C4-2B (cell line): ENCODE measurements around the gene BCKDK.

Source experiments
- CTCF ChIP-seq: fragments of 450-650 bp; conservative IDR thresholded peaks from 2 replicates; pipeline ENCODE4 v1.5.1; 2017; ENCODE audit warnings: mild to moderate bottlenecking
- ZFX ChIP-seq: fragments of 450-650 bp; IDR thresholded peaks from 2 replicates; pipeline ENCODE4 v1.6.1; 2017

GRCh38 chr16:31138621-31139578, 30.7 kb downstream of the BCKDK start:
- TF ChIP-seq CTCF (no peak), ZFX (no peak)
